Activated CD4-positive, alpha-beta memory T cell treated with anti-CD3 and anti-CD28 coated beads for 36 hours (primary cell): Measurements from ENCODE around the gene MBTD1. TPM values are rescaled to one million over a fixed set of nuclear protein-coding genes. Genes with fewer than 3 reads are reported as not detected.
A peak's percentile ranks its signal among the peaks of the same experiment; 100 is the strongest.

Experiments
- CTCF ChIA-PET: fragments of 350-600 bp; sonication (Branson Sonifier 250); formaldehyde crosslinking; loops from one replicate; lab custom pipeline; 2021; ENCODE audit warnings: antibody characterized with exemption, inconsistent platforms; lab: Charles Lee
- POLR2A ChIA-PET: fragments of 350-600 bp; sonication (Branson Sonifier 250); formaldehyde crosslinking; loops from one replicate; lab custom pipeline; 2021; ENCODE audit warnings: antibody characterized with exemption; lab: Charles Lee
- DNase-seq: peaks from one replicate; pipeline ENCODE4 v3.0.0-alpha.2; 2020
- H3K27ac Mint-ChIP-seq: one replicate; pipeline ENCODE4 v1.8.0; 2021; ENCODE audit warnings: mixed read lengths
- H3K27me3 Mint-ChIP-seq: one replicate; pipeline ENCODE4 v1.8.0; 2021; ENCODE audit warnings: mixed read lengths
- H3K36me3 Mint-ChIP-seq: one replicate; pipeline ENCODE4 v1.8.0; 2021; ENCODE audit warnings: mixed read lengths
- H3K4me1 Mint-ChIP-seq: one replicate; pipeline ENCODE4 v1.8.0; 2021; ENCODE audit warnings: low read depth, mixed read lengths
- H3K4me3 Mint-ChIP-seq: one replicate; pipeline ENCODE4 v1.8.0; 2021; ENCODE audit warnings: mild to moderate bottlenecking, mixed read lengths
- H3K9me3 Mint-ChIP-seq: one replicate; pipeline ENCODE4 v1.8.0; 2021; ENCODE audit warnings: mixed read lengths
- intact Hi-C: fragments of 100-400 bp; cut with micrococcal nuclease; formaldehyde crosslinking; loops from one replicate; pipeline ENCODE4 v1.15.1; 2023
- total RNA-seq, 2 experiments: library from RNA; stranded (reverse); gene quantifications; one replicate each; pipeline ENCODE4 v1.2.3, GENCODE V29; 2021

Gene MBTD1
- total RNA-seq, 2 experiments from 2014 or later = 7.5 to 7.8 TPM

DNA sequence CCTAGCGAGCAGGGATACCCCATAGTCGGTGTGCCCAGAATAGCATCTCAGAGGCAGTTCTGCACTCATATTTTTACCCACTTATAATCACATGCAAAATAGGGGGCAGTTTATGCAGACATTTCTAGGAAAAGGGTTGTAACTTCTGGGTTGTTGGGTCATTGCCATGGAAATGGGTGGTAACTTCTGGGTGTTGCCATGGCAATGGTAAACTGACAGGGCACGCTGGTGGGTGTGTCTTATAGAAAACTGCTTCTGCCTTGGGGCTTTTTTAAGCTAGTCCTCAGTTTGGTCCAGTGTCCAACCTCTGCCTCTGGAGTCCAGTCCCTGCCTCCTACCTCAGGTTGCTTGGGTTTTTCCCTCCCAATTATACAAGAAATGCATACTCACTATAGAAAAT is 131.8 kb downstream of the MBTD1 start:
- POLR2A ChIA-PET = no interaction called here
- peak; percentile 35 for DNase-seq
- Mint-ChIP-seq H3K4me3 (no peak overlapping the region), H3K27ac (no peak overlapping the region), H3K27me3 (no peaks in the 10 kb centered on the region), H3K4me1 (peaks cover 4% of the 10 kb centered on the region), H3K36me3 (no peaks in the 10 kb centered on the region), H3K9me3 (no peaks in the 10 kb centered on the region)
- intact Hi-C loops = no loop called here
- CTCF ChIA-PET = no interaction called here

Other genes with a start within 250 kb of the MBTD1 start
- gene SPAG9, start 139.2 kb downstream of the MBTD1 start, total RNA-seq = 10 to 100 TPM; 58.0 to 58.7 TPM
- gene NME1, start 106.5 kb downstream of the MBTD1 start, total RNA-seq = 100 to 1,000 TPM; 235 to 238 TPM
- gene NME2, start 93.6 kb downstream of the MBTD1 start, total RNA-seq = 100 to 1,000 TPM; 790 to 814 TPM
- 10 to 100 TPM; 65.5 to 68.5 TPM for gene UTP18, start 497 bp upstream of the MBTD1 start, total RNA-seq